Body of pancreas (tissue), 4 donors: ENCODE measurements around the gene WDR86. TPM values are rescaled to one million over a fixed set of nuclear protein-coding genes. Genes with fewer than 3 reads are reported as not detected.

Experiments used
- ATAC-seq: fragments of 150-250 bp; one replicate; pipeline ENCODE4 v1.9.1; 2016
- DNase-seq, 4 donors: peaks; one replicate each; pipeline ENCODE4 v3.0.0-alpha.2; 2019
- H3K27ac ChIP-seq, 4 donors: fragments of 200-600 bp; sonication (generic); 1 replicate in 3 of 4; 2 replicates in 1 of 4; pipeline versions ENCODE4 v1.5.1 to v1.6.1; 2016 to 2019; ENCODE audit warnings: mild to moderate bottlenecking in 1 of 4, mixed read lengths in 1 of 4, moderate library complexity in 1 of 4
- H3K27me3 ChIP-seq, 2 donors: fragments of 200-600 bp; sonication (generic); one replicate each; pipeline ENCODE4 v1.6.0; 2016; ENCODE audit warnings: mild to moderate bottlenecking in 1 of 2
- H3K36me3 ChIP-seq, 2 donors: fragments of 200-600 bp; sonication (generic); replicated peaks in 1 of 2; 2 replicates each; pipeline ENCODE4 v1.5.1; 2016; ENCODE audit warnings: low read depth in 2 of 2; ENCODE audit not compliant: insufficient read depth in 1 of 2
- H3K4me1 ChIP-seq: fragments of 200-600 bp; sonication (generic); one replicate; pipeline ENCODE4 v1.6.0; 2016
- H3K4me3 ChIP-seq, 2 donors: fragments of 200-600 bp; sonication (generic); 1 replicate in 1 of 2; 2 replicates in 1 of 2; pipeline ENCODE4 v1.5.1; 2016 to 2019
- H3K9me3 ChIP-seq, 3 donors: fragments of 200-600 bp; sonication (generic); 1 replicate in 2 of 3; 2 replicates in 1 of 3; pipeline ENCODE4 v1.5.1; 2016
- CTCF ChIP-seq, 7 experiments: fragments of 450-650 bp in 4 of 7; fragments of 200-600 bp in 3 of 7; sonication (generic) in 3 of 7; IDR thresholded peaks; one replicate each; pipeline ENCODE4 v1.5.1; 2016 to 2019; ENCODE audit warnings: antibody characterized with exemption in 7 of 7
- POLR2A ChIP-seq, 3 donors: fragments of 450-650 bp; IDR thresholded peaks; one replicate each; pipeline ENCODE4 v1.6.1; 2016; ENCODE audit warnings: antibody characterized with exemption in 3 of 3, mild to moderate bottlenecking in 2 of 3
- WGBS, 2 donors: methylation state at CpG; one replicate each; pipeline ENCODE4 v1.1.5; 2017; 5-methylcytosine and 5-hydroxymethylcytosine counted together
- intact Hi-C: fragments of 100-400 bp; cut with DNase I; formaldehyde crosslinking; loops from one replicate; pipeline ENCODE4 v1.15.1; 2023
- total RNA-seq, 2 donors: library from RNA; depleted of rRNA; stranded (reverse); fragments of >200 nt; gene quantifications; one replicate each; pipeline ENCODE4 v1.1.0, GENCODE V29; 2016

Gene WDR86
- total RNA-seq, 2 donors from 2014 or later, result 3.9 to 11.2 TPM

GRCh38 chr7:151375530-151376217 lies 34.2 kb downstream of the WDR86 start:
- TF ChIP-seq CTCF (IDR thresholded peaks at IDR 0.05), result no peak
- TF ChIP-seq POLR2A (IDR thresholded peaks at IDR 0.05), result no peak
- WGBS, 2 donors, result 81 to 84% methylated on average over 6 to 10 of the region's 10 CpGs
- intact Hi-C loops, result loop anchor here (10.0 kb wide), 1 partner anchor 389 kb away; no protein-coding TSS in a partner anchor
- Histone ChIP-seq H3K36me3 (peaks cover 13 to 26% of the 10 kb centered on the region in 2 donors), H3K4me3 (no peak overlapping the region), H3K9me3 (no peaks in the 10 kb centered on the region), H3K27ac (no peak overlapping the region), H3K27me3 (no peaks in the 10 kb centered on the region), H3K4me1 (no peaks in the 10 kb centered on the region)
- no peak for DNase-seq
- no peak for ATAC-seq

- no peak for TF ChIP-seq POLR2A (IDR thresholded peaks at IDR 0.05)
- TF ChIP-seq CTCF (IDR thresholded peaks at IDR 0.05), result no peak
- WGBS, 2 donors, result 77 to 94% methylated on average over 9 to 15 of the region's 15 CpGs
- DNase-seq (no peak), ATAC-seq (no peak)
- Histone ChIP-seq H3K27ac (no peak overlapping the region), H3K4me3 (no peak overlapping the region), H3K9me3 (no peaks in the 10 kb centered on the region), H3K36me3 (peaks cover 13 to 26% of the 10 kb centered on the region in 2 donors), H3K27me3 (no peaks in the 10 kb centered on the region), H3K4me1 (no peaks in the 10 kb centered on the region)
- intact Hi-C loops, result loop anchor here (10.0 kb wide), 1 partner anchor 390 kb away; no protein-coding TSS in a partner anchor
Measured at GRCh38 chr7:151374726-151375125, 35.1 kb downstream of the WDR86 start.

- Histone ChIP-seq H3K4me1 (no peaks in the 10 kb centered on the region), H3K27ac (no peak overlapping the region), H3K27me3 (no peaks in the 10 kb centered on the region), H3K9me3 (no peaks in the 10 kb centered on the region), H3K36me3 (peaks cover 13 to 26% of the 10 kb centered on the region in 2 donors), H3K4me3 (no peak overlapping the region)
- no peak for ATAC-seq
- intact Hi-C loops, result loop anchor here (10.0 kb wide), 1 partner anchor 391 kb away; no protein-coding TSS in a partner anchor
- no peak for TF ChIP-seq POLR2A (IDR thresholded peaks at IDR 0.05)
- no peak for TF ChIP-seq CTCF (IDR thresholded peaks at IDR 0.05)
- WGBS, 2 donors, result 84 to 87% methylated on average over 10 to 15 of the region's 15 CpGs
- no peak for DNase-seq
Measured at GRCh38 chr7:151374139-151374538, 35.7 kb downstream of the WDR86 start.

GRCh38 chr7:151373599-151373998 lies 36.2 kb downstream of the WDR86 start:
- intact Hi-C loops, result loop anchor here (10.0 kb wide), 1 partner anchor 391 kb away; no protein-coding TSS in a partner anchor
- Histone ChIP-seq H3K9me3 (no peaks in the 10 kb centered on the region), H3K27ac (no peak overlapping the region), H3K27me3 (no peaks in the 10 kb centered on the region), H3K36me3 (peaks cover 13 to 26% of the 10 kb centered on the region in 2 donors), H3K4me3 (no peak overlapping the region), H3K4me1 (no peaks in the 10 kb centered on the region)
- no peak for DNase-seq
- TF ChIP-seq CTCF (IDR thresholded peaks at IDR 0.05) (no peak), POLR2A (IDR thresholded peaks at IDR 0.05) (no peak)
- ATAC-seq, result no peak
- 79 to 83% methylated on average over 6 to 13 of the region's 13 CpGs for WGBS, 2 donors
